NCI-H510A treated with DMSO at 0.1 percent for 48 hours (cell line): ENCODE measurements around the gene SOAT1.

Experiments used
- DNase-seq: peaks from one replicate; lab custom pipeline; 2025; lab: John Stamatoyannopoulos, UW

SOAT1 gene

GRCh38 chr1:179305450-179305849, 11.9 kb downstream of the SOAT1 start:
- DNase-seq, result no peak

DNA sequence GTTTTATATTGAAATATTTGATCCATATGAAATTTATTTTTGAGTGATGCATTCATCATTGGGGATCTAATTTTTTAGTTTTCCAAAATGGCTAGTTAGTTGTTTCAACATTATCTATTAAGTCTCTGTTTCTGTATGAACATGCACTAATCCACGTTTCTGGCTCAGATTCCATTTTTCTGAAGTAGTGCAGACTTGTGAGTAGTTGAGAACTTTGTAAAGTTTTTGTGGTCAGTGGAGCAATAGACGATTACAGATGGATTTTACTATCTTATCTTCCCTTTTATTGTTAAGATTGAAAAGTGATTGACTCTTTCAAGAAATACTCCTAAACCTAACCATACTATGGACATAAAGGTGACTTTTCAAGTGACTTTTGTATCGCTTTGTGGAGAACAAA, 16.7 kb downstream of the SOAT1 start:
- no peak for DNase-seq

DNA sequence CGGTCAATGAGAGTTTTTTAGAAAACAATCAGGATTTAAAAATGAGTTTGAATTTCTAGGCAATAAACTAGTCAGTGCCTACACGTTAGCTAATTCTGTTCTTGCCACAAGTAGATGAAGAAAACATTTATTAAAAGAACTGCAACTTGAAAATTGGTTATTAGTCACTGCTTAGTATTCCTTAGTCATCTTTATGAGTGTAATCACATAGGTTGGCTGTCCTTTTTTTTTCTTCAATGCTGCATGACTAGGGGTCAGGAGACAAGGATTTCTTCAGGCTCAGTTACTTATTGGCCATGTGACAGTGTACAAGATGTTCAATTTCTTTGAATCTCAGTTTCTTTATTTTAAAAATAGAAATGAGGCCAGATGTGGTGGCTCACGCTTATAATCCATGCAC, 17.1 kb downstream of the SOAT1 start:
- no peak for DNase-seq

GRCh38 chr1:179311149-179311700, 17.6 kb downstream of the SOAT1 start:
- DNase-seq, result no peak

DNA sequence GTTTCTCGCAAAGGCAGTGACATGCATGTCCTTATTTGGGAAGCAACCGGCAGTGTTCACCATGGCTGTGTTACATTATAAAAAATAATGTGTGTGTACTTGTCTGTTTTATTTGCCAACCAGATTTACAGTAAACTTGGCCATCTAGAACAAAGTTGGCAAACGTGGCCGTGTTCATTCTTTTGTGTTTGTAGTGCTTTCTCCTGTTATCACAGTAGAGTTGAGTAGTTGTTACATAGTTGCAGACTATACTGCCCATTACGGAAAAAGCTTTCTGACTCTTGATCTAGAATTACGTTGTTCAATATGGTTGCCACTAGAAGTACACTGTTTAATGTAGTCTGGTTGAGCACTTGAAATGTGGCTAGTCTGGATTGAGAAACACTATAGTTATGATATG, 19.4 kb downstream of the SOAT1 start:
- DNase-seq, result no peak

- DNase-seq, result no peak
These were observed 21.3 kb downstream of the SOAT1 start for GRCh38 chr1:179314928-179315327.

GRCh38 chr1:179318491-179318890, 24.9 kb downstream of the SOAT1 start:
- no peak for DNase-seq

DNA sequence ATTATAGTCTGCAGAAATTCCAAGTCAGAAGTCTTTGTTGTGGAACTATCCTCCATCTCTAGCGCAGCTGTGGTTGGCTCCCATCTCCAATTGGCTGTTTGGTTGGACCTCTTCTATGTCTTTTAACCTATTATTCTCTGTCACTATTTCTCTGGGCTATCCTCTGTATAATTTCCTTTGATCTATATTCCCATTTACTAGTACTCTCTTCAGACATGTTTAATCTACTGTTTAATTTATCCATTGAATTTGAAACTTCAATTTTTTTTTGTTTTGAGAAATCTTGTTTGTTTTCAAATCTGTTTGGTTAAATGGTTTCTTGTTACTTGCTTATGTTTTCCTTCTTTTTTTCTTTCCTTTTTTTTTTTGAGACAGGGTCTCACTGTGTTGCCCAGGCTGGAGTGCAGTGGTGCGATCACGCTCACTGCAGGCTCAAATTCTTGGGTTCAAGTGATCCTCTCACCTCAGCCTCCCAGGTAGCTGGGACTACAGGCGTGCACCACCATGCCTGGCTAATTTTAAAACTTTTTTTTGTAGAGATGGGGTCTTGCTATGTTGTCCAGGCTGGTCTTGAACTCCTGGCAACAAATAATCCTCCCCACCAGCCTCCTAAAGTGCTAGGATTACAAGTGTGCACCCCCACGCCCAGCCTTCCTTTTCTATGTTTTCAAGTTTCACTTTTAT, 28.1 kb downstream of the SOAT1 start:
- no peak for DNase-seq

- no peak for DNase-seq
These were observed 29.0 kb downstream of the SOAT1 start for GRCh38 chr1:179322557-179322956.

DNA sequence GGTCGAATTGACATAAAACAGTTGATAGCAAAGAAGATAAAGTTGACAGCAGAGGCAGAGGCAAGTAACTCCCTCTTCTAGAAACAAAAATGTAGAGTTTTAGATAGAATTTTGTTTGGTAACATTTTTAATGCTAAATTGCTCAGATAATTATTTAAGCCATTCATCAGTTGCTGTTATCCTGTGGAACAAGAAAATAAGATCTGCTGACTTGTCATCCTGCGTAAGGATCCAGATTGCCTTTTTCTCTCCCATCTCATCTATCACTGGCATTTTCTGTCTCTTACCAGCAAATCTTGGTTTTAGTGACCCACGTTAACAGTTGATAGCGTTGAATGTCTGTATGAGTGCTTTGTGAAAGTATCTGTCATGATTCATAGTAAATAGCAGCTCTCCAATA, 29.8 kb downstream of the SOAT1 start:
- no peak for DNase-seq

- no peak for DNase-seq
These were observed 32.2 kb downstream of the SOAT1 start for GRCh38 chr1:179325836-179326235.

- no peak for DNase-seq
These were observed 33.1 kb downstream of the SOAT1 start for GRCh38 chr1:179326746-179327145.

DNA sequence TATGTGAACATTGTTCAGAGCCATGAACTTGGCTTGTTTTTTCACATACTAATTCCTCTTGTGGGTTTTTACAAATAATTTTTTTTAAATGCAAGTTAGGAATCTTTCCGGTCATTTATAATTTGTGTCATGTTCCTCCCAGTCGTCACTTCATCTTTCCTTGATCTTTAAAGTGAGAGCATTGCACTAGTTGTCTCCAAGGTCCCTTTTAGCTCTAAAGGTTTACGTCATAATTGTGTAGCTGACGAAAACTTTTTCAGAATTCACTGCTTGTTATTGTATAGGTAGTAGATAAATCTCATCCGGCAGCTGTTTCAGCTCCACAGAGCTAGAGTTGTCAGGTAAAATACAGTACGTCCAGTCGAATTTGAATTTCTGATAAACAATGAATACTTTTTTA, 33.6 kb downstream of the SOAT1 start:
- DNase-seq, result no peak

DNA sequence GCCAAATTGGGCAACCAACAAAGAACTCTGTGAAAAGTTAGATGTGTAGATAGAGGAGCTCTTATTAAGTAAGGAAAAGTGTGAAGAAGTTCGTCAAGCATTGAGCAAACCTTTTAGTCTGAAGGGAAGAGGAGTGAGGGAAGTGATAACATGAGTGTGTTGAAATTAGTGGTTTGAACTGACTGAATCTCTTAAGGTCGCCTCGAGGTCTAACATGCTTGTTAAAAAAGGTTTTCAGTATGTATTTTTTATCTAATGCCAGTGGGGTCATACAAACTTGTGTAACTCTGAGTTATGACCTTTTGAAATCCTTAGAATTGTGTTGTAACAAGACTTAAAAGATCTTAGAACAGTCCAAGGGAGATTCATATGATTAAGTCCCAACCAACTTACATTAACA, 34.1 kb downstream of the SOAT1 start:
- DNase-seq, result no peak

- no peak for DNase-seq
These were observed 36.3 kb downstream of the SOAT1 start for GRCh38 chr1:179329862-179330261.

- no peak for DNase-seq
These were observed 40.8 kb downstream of the SOAT1 start for GRCh38 chr1:179334440-179334839.

DNA sequence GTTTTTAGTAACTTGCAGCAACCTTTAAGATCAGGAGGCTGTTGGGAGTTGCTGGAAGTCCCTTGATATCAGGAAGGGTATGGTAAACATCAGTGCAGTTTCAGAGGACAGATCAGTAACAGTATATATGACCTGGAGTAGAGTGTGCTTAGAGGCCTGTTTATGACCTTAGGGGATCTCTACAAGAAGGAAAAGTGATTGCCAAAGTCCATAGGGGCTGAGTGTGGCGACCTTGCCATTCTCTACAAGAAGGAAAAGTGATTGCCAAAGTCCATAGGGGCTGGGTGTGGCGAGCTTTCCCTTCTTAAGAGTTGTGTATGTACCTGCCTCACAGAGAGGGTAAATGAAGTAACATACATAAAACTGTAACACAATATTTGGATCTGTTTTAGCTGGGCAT, 43.7 kb downstream of the SOAT1 start:
- DNase-seq, result no peak

DNA sequence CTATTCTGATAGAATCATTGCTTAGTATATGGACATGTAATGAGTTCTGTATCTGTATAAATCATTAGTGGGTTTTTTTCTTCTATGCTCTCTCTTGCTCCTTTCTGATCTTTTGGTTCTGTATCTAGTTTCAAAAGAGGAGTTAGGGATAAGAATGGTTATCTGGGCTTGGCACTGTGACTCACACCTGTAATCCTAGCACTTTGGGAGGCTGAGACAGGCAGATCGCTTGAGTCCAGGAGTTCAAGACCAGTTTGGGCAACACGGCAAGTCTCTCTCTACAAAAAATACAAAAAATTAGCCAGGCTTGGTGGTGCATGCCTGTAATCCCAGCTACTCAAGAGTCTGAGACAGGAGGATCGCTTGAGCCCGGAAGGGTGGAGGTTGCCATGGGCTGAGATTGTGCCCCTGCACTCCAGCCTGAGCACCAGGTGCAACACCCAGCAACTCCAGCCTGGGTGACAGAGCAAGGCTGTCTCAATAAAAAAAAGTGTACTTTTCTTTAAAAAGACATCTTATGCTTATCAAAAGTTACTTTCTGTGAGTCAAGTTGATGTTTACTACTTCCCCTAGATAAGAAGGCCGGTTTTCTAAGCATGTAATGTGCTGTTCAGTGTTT, 44.5 kb downstream of the SOAT1 start:
- no peak for DNase-seq

DNA sequence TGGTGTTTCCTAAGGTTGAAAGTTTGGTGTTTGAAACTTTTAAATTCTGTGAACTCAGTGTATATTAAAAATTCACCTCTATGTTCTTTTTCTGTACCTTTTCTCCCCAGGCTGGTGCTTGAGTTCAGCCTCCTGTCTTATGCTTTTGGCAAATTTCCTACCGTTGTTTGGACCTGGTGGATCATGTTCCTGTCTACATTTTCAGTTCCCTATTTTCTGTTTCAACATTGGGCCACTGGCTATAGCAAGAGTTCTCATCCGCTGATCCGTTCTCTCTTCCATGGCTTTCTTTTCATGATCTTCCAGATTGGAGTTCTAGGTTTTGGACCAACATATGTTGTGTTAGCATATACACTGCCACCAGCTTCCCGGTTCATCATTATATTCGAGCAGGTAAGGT, 47.3 kb downstream of the SOAT1 start:
- no peak for DNase-seq

DNA sequence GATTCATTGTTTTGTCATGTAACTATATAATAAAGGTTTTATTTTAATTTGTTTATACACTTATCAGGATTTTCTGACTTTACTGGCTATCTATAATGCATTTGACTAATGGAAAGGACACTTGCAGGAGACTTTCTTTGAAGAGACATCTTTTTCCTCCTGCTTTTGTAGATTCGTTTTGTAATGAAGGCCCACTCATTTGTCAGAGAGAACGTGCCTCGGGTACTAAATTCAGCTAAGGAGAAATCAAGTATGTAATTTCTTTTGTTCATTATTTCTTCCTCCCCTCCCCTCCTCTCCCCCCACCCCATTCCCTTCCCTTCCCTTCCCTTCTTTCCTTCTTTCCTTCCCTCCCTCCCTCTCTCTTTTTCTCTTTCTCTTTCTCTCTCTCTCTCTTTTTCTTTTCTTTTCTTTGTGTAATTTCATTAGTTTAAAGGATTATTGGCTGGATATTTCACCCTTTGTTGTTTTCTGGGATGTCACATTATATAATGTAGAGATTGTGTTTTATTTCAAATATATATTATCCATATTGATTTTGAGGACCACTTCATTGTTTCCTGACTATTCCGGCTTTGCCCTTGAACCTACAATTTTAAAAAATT, 48.4 kb downstream of the SOAT1 start:
- no peak for DNase-seq

- DNase-seq, result no peak
These were observed 49.3 kb downstream of the SOAT1 start for GRCh38 chr1:179342740-179343404.

- no peak for DNase-seq
These were observed 57.7 kb downstream of the SOAT1 start for GRCh38 chr1:179351281-179351680.

DNA sequence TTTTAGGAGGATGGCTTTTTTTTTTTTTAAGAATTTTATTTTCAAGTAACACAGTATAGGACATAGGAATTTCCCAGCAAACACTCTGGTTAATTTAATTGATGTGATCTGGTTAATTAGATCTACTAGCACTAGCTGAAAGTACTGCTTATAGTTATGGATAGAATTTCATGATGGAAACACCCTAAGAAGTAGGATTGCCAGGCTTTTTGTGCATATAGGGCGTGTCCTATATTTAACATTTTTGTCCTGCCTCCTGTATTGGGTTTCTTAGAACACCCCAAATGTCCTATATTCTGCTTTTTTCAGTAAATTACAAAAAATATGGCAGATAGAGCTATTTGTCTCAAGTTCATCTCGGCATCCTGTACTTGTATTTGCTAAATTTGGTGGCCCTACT, 58.6 kb downstream of the SOAT1 start:
- no peak for DNase-seq
